ENCODE measurements around the gene STEAP1B. TPM values are rescaled to one million over a fixed set of nuclear protein-coding genes. Genes with fewer than 3 reads are reported as not detected.

STEAP1B gene
- total RNA-seq, 4 donors from 2014 or later = 1.6 to 2.2 (median 1.6) TPM

DNA sequence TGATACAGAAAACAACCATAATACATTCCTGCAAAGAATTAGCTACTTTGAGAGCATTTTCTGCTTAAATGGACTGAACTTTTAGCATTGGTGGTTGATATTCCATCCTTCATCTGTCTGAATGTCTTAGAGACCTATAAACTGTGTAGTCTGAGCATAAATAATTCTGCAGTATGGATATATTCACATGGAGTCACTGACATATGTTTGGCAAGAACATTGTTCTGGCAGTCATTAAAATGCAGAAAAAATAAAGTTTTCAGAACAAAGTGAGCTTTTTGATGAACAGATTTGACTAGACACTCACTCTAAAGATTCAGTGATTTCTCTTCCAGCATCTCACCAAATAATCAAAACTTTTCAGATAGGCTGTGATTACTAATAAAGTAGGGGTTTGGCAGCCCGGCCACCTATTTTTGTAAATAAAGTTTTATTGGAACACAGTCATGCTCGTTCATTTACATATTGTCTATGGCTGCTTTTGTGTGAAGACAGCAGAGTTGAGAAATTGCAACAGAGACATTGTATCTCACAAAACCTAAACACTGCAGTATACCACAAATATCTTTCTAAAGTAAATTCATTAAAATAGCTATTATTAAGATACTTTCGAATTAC, 98.9 kb downstream of the STEAP1B start:
- WGBS = 65% methylated on average over 3 of the region's 3 CpGs
- intact Hi-C loops (cut with DNase I) = no loop called here
- no peaks in the 10 kb centered on the region for H3K9me3 ChIP-seq
- H3K4me3 ChIP-seq = no peak overlapping the region
- no peak for DNase-seq (ENCODE audit: extremely low spot score)
- TF ChIP-seq EP300 (IDR thresholded peaks at IDR 0.05) = no peak
- TF ChIP-seq, protein P1, sequence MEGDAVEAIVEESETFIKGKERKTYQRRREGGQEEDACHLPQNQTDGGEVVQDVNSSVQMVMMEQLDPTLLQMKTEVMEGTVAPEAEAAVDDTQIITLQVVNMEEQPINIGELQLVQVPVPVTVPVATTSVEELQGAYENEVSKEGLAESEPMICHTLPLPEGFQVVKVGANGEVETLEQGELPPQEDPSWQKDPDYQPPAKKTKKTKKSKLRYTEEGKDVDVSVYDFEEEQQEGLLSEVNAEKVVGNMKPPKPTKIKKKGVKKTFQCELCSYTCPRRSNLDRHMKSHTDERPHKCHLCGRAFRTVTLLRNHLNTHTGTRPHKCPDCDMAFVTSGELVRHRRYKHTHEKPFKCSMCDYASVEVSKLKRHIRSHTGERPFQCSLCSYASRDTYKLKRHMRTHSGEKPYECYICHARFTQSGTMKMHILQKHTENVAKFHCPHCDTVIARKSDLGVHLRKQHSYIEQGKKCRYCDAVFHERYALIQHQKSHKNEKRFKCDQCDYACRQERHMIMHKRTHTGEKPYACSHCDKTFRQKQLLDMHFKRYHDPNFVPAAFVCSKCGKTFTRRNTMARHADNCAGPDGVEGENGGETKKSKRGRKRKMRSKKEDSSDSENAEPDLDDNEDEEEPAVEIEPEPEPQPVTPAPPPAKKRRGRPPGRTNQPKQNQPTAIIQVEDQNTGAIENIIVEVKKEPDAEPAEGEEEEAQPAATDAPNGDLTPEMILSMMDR (IDR thresholded peaks at IDR 0.05) = no peak
- TF ChIP-seq POLR2AphosphoS5 (IDR thresholded peaks at IDR 0.05) = no peak
- TF ChIP-seq POLR2A (IDR thresholded peaks at IDR 0.05; ENCODE audit: low read depth) = no peak
- H3K4me1 ChIP-seq = no peaks in the 10 kb centered on the region
- no peak overlapping the region for H3K27ac ChIP-seq (replicated peaks in 1 of 4)
- no peaks in the 10 kb centered on the region for H3K27me3 ChIP-seq
- H3K36me3 ChIP-seq = no peaks in the 10 kb centered on the region

DNA sequence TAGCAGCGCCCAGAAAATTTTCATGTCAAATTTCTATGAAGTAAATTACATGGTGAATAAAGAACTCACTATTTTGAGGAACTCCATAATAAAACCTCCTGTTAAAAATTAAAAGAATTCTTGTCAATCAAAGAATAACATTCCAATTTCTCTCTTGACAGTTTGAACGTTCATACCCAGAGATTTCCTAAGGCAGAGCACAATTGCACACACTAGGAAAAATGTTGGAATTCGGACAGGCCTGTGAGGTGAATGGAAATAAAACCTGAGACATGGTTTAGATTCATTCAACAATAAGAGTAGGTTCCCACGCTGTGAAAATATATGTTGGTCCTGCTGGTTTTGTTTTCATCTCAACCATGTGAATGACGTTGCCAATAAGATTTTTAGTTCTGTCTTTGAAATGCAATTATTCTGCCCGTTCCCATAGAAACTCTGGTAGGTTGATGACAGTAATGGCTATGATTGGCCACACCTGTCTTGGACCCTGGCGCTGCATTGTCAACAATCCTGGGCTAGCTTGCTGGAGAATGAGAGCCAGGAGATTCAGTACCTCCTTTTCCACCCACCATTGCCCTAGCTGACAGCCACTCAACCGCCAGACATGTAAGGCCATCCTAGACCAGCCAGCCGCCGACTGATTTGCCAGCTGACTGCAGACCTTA, 99.7 kb downstream of the STEAP1B start:
- no peaks in the 10 kb centered on the region for H3K4me1 ChIP-seq
- H3K9me3 ChIP-seq = no peaks in the 10 kb centered on the region
- no peaks in the 10 kb centered on the region for H3K36me3 ChIP-seq
- intact Hi-C loops (cut with DNase I) = no loop called here
- H3K27ac ChIP-seq (replicated peaks in 1 of 4) = no peak overlapping the region
- TF ChIP-seq POLR2AphosphoS5 (IDR thresholded peaks at IDR 0.05) = no peak
- no peaks in the 10 kb centered on the region for H3K27me3 ChIP-seq
- no peak overlapping the region for H3K4me3 ChIP-seq
- no peak for DNase-seq (ENCODE audit: extremely low spot score)
- 72% methylated on average over 10 of the region's 10 CpGs for WGBS

DNA sequence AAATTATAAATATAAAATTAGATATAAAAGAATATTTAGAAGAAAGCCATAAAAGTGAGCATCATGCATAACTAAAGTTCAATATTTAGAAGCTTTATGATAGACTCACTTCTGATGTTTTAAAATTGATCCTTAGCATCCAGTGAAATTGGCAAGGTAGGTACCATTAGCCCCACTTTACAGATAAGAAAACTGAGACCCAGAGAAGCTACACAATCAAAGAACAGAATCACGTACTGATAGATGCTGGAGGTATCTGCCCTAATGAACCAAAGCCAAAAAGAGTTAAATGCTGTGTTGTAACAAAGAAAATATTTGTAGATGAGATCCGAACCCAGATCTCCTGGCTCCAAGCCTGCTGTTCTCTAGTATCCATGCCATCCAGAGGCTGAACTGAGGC, 100.4 kb downstream of the STEAP1B start:
- H3K36me3 ChIP-seq = no peaks in the 10 kb centered on the region
- DNase-seq (ENCODE audit: extremely low spot score) = no peak
- intact Hi-C loops (cut with DNase I) = no loop called here
- H3K9me3 ChIP-seq = no peaks in the 10 kb centered on the region
- no peak overlapping the region for H3K4me3 ChIP-seq
- TF ChIP-seq POLR2AphosphoS5 (IDR thresholded peaks at IDR 0.05) (no peak), POLR2A (IDR thresholded peaks at IDR 0.05; ENCODE audit: low read depth) (no peak), EP300 (IDR thresholded peaks at IDR 0.05) (no peak)
- TF ChIP-seq, protein P1 (IDR thresholded peaks at IDR 0.05) = no peak
- WGBS = 71% methylated on average over 2 of the region's 2 CpGs
- no peaks in the 10 kb centered on the region for H3K4me1 ChIP-seq
- H3K27me3 ChIP-seq = no peaks in the 10 kb centered on the region
- no peak overlapping the region for H3K27ac ChIP-seq (replicated peaks in 1 of 4)

DNA sequence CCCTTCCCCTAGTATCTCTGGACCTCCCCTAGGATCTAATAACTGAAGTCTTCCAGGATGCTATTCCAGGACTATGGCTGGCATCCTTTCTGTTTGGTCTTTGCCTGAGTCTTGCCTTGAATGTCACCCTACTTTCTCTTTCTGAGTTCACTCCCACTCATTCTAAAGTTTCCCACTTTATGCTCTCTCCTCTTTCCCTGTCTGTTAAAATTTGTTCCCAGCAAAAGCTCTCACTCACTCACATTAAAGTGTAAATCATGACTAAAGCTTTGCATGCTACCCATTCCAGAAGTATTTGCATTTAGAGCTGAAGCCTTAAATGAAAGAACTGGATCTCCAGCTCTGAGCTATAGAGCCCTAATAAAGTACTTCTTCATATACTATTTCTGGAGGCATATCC, 100.9 kb downstream of the STEAP1B start:
- DNase-seq (ENCODE audit: extremely low spot score) = no peak
- no peaks in the 10 kb centered on the region for H3K36me3 ChIP-seq
- no peak overlapping the region for H3K27ac ChIP-seq (replicated peaks in 1 of 4)
- H3K4me3 ChIP-seq = no peak overlapping the region
- H3K9me3 ChIP-seq = no peaks in the 10 kb centered on the region
- intact Hi-C loops (cut with DNase I) = no loop called here
- H3K27me3 ChIP-seq = no peaks in the 10 kb centered on the region
- TF ChIP-seq, protein P1 (IDR thresholded peaks at IDR 0.05) = no peak
- TF ChIP-seq POLR2A (IDR thresholded peaks at IDR 0.05; ENCODE audit: low read depth) (no peak), POLR2AphosphoS5 (IDR thresholded peaks at IDR 0.05) (no peak), EP300 (IDR thresholded peaks at IDR 0.05) (no peak)
- no peaks in the 10 kb centered on the region for H3K4me1 ChIP-seq

DNA sequence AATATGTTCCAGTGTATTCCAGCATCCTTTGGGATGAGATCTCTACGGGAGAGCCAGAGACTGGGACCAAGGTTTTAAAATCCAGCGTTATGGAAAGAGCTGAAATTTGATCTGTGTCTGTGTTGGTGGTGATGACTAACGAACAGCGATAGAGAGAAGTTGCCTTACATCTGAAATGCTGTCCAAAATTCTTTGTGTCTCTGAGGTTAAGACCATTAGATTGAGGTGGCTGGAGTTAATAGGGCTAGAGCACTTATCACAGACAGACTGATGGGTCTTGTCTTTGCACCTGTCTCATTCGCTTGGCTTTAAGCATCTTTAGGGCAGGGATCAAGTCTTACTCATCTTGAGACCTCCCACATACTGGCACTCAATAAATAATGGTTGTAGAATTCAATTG, 102.0 kb downstream of the STEAP1B start:
- Histone ChIP-seq H3K27me3 (no peaks in the 10 kb centered on the region), H3K27ac (replicated peaks in 1 of 4) (no peak overlapping the region), H3K36me3 (no peaks in the 10 kb centered on the region), H3K9me3 (no peaks in the 10 kb centered on the region), H3K4me1 (no peaks in the 10 kb centered on the region), H3K4me3 (no peak overlapping the region)
- no peak for DNase-seq (ENCODE audit: extremely low spot score)
- WGBS = 53% methylated on average over 5 of the region's 5 CpGs
- intact Hi-C loops (cut with DNase I) = no loop called here
- no peak for TF ChIP-seq POLR2AphosphoS5 (IDR thresholded peaks at IDR 0.05)
- TF ChIP-seq, protein P1 (IDR thresholded peaks at IDR 0.05) = no peak
- TF ChIP-seq EP300 (IDR thresholded peaks at IDR 0.05) = no peak
- no peak for TF ChIP-seq POLR2A (IDR thresholded peaks at IDR 0.05; ENCODE audit: low read depth)

Data from esophagus muscularis mucosa (tissue), 4 donors.